Cardiac fibroblast (primary cell): Measurements from ENCODE around the gene WASF1.
"Not testable (repeated sequence)": the region's sequence is repeated elsewhere in the genome, so short reads cannot be mapped to it uniquely, and the experiment has no call there.

Experiments used
- DNase-seq, 2 donors: peaks; one replicate each; pipeline versions ENCODE4 v3.0.0 to v3.0.0-alpha.2; 2010; ENCODE audit warnings: low read depth in 2 of 2
- H3K4me3 ChIP-seq, 2 donors: replicated peaks in 1 of 2; 1 replicate in 1 of 2; 2 replicates in 1 of 2; pipeline ENCODE4 v1.5.1; 2011; ENCODE audit warnings: low read depth in 2 of 2, low read length in 2 of 2, mild to moderate bottlenecking in 2 of 2, moderate library complexity in 1 of 2
- CTCF ChIP-seq: IDR thresholded peaks from one replicate; pipeline ENCODE4 v1.5.1; 2011; ENCODE audit warnings: low read depth, mild to moderate bottlenecking, low read length, inconsistent platforms

The WASF1 gene

GRCh38 chr6:110139052-110139451 is 40.4 kb downstream of the WASF1 start:
- H3K4me3 ChIP-seq, result no peak overlapping the region
- no peak for TF ChIP-seq CTCF
- no peak for DNase-seq

GRCh38 chr6:110137924-110138887 is 41.3 kb downstream of the WASF1 start:
- no peak for TF ChIP-seq CTCF
- H3K4me3 ChIP-seq, result no peak overlapping the region
- DNase-seq, result no peak

DNA sequence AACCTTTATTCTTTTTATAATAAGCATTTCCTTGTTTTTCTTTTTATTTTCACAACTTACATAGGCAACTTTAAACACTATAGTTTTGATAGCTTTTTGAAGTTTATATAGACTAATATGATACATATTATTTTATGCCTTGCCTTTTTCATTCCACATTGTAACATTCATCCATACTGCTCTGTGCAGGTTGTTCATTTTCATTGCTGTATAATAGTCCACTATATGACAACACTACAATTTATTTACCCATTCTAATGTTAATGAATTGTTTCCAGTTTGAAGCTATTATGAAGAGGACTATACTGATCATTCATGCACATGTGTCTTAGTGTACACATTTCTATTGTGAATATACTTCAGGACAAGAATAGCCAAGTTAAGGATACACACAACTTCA is 49.1 kb downstream of the WASF1 start:
- H3K4me3 ChIP-seq, result no peak overlapping the region
- TF ChIP-seq CTCF, result no peak
- no peak for DNase-seq

DNA sequence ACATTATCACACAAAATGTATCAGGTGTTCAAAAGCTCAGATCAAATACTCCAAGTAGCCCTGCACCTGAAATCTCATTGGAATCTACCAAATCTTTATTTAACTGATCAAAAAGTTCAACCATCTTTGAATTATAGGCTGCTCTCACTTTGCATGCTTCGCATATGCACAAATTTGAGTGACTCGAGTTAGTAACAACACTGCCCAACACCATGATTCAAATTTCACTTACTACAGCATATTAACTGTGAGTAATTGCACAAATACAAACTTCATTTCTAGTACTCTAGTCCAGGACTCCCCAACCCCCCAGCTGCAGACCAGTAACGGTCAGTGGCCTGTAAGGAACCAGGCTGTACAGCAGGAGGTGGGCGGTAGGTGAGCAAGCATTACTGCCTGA is 51.1 kb downstream of the WASF1 start:
- no peak overlapping the region for H3K4me3 ChIP-seq
- no peak for DNase-seq
- TF ChIP-seq CTCF, result no peak

GRCh38 chr6:110125361-110125760 is 54.1 kb downstream of the WASF1 start:
- no peak overlapping the region for H3K4me3 ChIP-seq
- TF ChIP-seq CTCF, result no peak
- DNase-seq, result no peak

GRCh38 chr6:110121655-110122054 is 57.8 kb downstream of the WASF1 start:
- not testable (repeated sequence) for H3K4me3 ChIP-seq, DNase-seq

DNA sequence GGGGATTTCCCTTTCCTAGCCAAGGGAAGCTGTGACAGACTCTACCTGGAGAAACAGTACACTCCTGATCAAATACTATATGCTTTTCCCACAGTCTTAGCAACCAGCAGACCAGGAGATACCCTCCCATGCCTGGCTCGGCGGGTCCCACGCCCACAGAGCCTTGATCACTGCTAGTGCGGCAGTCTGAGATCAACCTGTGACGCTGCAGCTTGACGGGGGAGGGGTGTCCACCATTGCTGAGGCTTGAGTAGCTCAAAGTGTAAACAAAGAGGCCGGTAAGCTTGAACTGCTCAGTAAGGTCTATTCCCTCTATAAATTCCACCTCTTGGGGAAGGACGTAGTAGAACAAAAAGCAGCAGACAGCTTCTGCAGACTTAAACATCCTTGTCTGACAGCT is 63.2 kb downstream of the WASF1 start:
- TF ChIP-seq CTCF, result no peak
- DNase-seq, result no peak

More for the DNA sequence above, 63.2 kb downstream of the WASF1 start:
- no peak overlapping the region for H3K4me3 ChIP-seq
